ENCODE results near the gene PKP3.

PKP3 gene

GRCh38 chr11:449889-450808, 56.1 kb downstream of the PKP3 start, which contains the start of gene PTDSS2:
TSS of gene PTDSS2 (plus strand) at chr11:450279. CDS start at chr11:450456, 177 bp downstream.
- DNase-seq: peak; percentile 72

- DNase-seq: no peak
Measured at GRCh38 chr11:450809-451451, 56.9 kb downstream of the PKP3 start.

GRCh38 chr11:451738-452137, 57.7 kb downstream of the PKP3 start:
- no peak for DNase-seq

GRCh38 chr11:452203-452744, 58.3 kb downstream of the PKP3 start:
- DNase-seq: no peak

- DNase-seq: no peak
Measured at GRCh38 chr11:452916-453527, 59.0 kb downstream of the PKP3 start.

GRCh38 chr11:453564-453963, 59.6 kb downstream of the PKP3 start:
- no peak for DNase-seq

GRCh38 chr11:454043-454442, 60.0 kb downstream of the PKP3 start:
- DNase-seq: no peak

Data from NCI-H524 treated with DMSO at 0.1 percent for 48 hours (cell line).